HG02852 (cell line): ENCODE measurements around the gene CFAP61.
A peak's percentile ranks its signal among the peaks of the same experiment; 100 is the strongest.
"Not testable (repeated sequence)": the region's sequence is repeated elsewhere in the genome, so short reads cannot be mapped to it uniquely, and the experiment has no call there.

Experiments used
- ATAC-seq: cut with Tn5 transposase; IDR thresholded peaks from one replicate; pipeline ENCODE4 v1.9.1; 2021; ENCODE audit warnings: mild to moderate bottlenecking, moderate library complexity; ENCODE audit not compliant: unreplicated experiment

The CFAP61 gene, protein sequence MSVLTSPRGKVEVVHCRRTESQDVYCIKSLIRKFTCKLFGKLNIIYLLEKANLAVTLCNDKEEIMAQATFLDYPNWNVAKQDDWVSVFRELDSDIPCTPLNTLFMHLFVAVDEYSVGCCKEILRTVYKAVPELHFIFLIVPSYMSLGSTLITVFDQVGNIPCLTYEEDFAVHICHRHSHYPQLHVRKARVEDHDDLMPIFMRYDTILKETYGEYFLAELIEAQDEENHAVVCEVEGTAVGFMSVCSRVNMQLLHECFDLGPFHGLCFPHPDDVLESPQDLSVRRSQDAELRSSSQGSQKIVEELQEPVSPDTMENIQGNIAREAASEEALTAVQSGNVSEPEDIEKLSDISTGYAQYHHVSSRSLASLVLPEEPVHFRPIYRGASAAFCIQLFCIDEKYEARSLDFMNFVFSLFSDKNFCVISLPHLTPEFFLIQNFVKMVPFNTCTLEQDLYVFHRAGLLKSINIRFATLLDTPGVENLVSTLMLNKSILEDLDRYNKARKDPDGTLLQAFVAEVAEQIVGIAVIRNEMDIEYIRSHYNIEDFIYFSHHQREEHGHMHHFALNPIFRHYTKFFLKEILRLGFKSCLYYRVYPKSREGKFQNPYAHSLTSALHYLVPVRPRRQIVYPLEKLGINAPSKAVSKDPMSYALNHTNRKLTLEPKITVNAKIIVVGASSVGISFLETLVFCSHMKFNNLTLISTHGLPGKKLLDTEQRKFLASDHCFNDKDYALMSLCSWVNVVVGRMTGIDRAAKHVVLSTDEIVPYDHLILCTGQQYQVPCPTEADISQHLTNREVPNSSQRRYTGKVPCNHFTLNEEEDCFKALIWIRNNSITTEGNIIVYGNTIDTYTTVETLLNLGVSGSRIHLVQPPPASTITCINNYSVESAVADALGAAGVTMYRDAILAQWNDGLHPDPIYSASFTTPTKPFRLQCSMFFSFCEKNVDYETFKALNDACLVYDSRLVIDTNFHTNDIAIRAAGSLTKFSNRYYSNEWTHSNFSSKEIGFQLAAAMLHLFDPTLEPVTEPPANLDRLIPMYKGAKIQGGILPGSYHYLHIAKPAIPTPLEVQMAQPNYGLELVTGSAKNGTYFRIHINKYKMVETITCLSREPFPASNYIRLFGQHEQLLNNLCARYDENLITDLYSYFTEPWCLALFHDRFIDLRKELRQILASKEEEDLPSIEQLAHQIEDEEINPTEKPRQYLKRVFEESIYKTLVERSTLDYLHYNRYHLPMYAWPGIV

DNA sequence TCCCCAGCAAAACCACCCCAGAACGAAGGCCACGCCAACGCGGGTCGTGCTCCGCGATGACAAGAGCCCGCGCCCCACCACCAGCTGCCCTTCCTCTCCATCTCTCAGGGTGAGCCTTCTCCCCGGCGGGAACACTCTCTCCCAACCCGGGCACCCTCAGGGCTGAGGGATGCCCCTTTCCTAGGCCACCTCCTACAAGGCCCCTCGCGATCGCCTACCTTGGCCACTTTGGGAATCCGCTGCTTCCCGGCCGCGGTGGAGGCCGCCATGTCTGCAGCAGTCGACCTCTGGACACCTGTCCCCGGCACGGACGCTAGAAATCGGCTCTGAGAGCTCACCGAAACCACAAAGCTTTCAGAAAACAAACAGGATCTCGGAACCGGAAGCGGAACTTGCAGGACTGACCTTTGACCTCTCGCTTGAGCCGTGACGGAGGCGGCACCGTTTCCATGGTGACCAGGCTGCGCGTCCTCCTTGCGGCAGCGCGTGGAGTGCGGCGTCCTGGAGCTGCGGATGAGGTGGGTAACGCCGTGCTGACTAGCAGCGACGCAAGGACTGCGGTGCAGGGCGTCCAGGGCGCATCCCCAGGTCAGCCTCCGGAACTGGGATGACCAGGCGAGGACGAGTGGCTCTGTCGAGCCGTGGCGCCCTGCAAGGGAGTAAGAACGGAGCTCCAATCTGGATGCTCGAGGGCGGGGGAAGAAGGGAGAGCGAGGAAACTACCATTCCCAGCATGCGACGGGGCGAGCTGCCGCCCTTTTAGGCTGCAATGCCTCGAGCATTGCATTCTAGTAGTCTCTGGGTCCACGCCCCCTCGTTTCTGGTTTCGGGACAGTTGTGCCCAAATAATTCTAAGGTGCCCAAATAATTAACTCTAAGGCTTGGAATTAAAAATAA, at the start of gene CFAP61, which contains the start of gene CRNKL1:
Gene CFAP61 (plus strand): TSS at position 459 of the 897 bp plus-strand sequence. CDS start 4,122 bp downstream, outside the sequence.
Gene CRNKL1 (minus strand): TSS at position 393 of the 897 bp plus-strand sequence. CDS start 124 bp downstream, at position 269.
- peak; percentile 93 for ATAC-seq

DNA sequence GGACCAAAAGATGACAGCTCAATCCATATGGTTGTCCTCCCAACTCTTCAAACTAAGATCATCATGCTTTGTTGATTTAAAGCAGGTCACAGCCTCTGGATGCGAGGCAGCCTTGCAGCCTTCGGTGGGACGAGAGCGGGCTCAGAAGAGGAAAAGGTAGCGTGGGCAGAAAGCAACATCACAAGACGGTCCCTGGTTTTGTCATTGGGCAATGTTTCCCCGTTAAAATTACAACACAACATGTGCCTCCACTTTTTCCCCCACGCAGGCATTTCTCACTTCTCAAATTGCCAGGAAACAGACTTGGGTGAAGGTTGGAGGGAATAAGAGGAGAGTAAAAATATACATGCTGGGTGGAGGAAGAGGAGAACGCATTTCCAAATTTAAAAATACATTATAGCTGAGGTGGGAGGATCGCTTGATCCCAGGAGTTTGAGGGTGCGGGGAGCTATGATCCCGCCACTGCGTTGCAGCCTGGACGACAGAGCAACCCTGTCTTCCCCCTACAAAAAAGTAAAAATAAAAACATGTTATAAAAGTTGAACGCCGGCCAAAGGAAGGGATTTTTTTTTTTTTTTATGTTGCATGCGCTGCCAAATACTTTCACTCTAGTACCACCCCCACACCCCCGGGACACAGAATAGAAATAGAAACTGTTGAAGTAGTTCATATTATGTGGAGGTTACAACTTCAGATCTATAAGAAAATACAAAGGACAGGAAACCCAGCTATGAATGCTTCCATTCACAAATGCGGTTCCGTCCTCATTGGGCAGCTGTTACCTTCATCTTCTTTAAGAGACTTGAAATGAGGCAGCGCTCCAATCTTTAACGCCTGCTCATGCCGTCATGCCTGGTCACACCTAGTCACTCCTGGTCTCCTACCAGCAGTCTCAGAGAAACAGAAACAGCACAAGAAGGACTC, 49.0 kb upstream of the CFAP61 start:
- no peak for ATAC-seq

- ATAC-seq: not testable (repeated sequence)
Measured at GRCh38 chr20:20003955-20004322, 48.4 kb upstream of the CFAP61 start.

- ATAC-seq: no peak
Measured at GRCh38 chr20:20005342-20005741, 47.0 kb upstream of the CFAP61 start.

GRCh38 chr20:20009784-20010253, 42.5 kb upstream of the CFAP61 start:
- no peak for ATAC-seq

GRCh38 chr20:20010639-20011500, 41.5 kb upstream of the CFAP61 start:
- ATAC-seq: no peak

GRCh38 chr20:20012541-20012940, 39.8 kb upstream of the CFAP61 start:
- ATAC-seq: no peak

DNA sequence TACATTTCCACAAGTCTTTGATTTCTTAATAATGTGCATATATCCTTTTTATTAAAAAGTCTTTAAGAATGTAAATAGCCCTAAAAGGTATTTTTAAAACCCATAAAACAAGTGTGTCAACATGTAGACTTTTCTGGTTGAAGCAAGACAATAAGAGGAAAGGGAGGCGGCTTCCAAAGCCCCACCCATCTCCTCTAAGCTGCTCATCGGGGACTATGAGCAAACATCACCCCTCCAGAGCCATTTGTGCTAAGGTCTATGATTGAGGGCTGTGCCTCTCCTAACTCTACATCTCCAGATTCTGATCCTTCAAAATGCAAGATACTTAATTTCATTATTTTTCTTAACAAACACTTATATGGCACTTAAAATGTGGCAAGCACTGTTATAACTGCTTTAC, 37.7 kb upstream of the CFAP61 start:
- ATAC-seq: no peak

DNA sequence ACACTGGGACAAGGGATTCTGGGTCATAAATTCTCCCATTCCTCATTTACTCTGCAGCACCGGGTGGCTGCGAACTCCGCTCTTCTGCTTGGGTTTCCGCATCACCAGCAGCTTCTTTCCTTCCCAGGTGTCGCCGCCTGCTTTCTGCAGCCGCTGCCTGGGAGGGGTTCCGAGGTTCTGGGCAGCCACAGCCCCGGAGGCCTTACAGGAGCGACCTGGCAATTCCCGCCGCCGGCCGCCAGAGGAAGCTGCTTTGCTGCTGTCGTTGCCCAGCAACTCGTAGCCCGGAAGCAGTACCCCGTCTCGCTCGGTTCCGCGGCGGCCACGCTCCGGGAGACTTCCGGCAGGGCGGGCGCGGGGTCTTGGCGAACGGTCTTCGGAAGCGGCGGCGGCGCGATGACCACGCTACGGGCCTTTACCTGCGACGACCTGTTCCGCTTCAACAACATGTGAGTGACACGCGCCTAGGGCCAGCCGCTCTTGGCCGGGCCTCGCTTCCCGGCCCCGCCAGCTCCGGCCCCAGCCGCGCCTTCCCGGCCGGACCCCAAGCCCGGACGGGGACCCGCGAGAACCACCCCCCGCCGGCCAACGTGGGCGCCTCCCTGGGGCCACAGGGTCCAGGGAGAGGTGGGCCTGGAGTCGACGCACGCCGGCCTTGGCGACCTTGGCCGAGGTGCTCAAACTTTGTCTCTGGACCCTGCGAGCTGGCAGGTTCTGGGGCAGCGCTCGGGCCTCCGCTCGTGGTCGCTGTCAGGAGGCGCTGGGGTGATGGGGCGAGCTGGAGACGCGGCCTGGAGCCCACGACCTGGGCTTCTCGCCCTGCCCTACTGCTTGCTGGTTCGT, 35.1 kb upstream of the CFAP61 start, which contains the start of gene NAA20:
Gene NAA20 (plus strand): TSS at position 362 of the 843 bp plus-strand sequence. CDS start 35 bp downstream, at position 397.
- peak; percentile 99 for ATAC-seq

GRCh38 chr20:20017844-20018185, 34.5 kb upstream of the CFAP61 start:
- peak; percentile 4 for ATAC-seq

DNA sequence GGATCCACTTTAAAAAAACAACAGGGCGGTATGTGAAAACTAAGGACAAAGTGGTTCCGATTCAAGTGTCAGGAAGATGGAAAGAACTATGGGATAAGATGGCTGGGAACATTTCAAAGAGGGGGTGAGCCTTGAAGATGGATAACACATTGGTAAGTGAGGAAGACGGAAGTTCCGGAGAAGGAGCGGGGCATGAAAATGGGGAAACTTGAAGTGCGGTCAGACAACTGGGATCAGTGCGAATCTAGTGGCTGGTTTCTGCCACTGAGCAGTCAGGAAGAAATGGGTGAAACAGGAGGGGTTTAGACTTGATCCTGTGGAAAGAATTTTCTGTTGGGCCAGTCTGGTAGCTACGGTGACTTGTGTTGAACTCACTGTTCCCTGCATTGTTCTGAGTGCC, 34.0 kb upstream of the CFAP61 start:
- no peak for ATAC-seq

DNA sequence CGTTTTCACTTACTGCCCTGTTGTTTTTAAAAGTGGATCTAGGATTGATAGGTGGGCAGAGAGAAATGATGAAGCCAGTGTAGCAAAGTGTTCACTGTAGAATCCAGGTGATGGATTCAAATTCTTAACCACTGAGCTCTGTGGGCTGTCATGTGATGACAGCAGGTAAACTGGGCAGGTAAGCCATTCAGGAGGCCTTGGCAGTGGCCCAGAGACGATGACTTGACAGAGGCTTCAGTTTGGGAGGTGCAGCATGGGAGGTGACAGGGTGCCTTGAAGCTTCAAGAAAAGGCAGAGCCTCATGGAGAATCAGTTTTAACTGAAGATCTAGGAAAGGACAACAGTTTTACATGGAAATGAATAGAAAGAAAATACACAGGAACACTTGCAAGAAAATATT, 33.2 kb upstream of the CFAP61 start:
- no peak for ATAC-seq

DNA sequence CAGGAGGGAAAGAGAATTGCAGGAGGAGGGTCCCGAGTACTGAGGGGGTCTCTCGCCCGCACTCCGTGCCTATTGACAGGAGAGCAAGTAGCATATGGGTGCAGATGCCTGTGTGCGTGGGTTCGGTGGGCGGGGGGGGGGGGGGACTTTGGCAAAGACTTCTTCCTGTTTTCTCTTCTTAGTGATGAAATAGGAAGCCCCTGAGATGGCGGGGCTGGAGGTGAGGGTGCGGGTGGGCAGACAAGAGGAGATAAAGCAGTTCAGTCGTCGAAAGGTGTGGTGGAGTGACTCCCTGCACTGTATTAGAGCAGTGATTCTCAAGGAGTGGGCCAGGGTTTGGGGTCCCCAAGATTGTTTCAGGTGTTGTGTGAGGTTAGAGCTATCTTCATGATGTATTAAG, 31.4 kb upstream of the CFAP61 start:
- ATAC-seq: no peak

DNA sequence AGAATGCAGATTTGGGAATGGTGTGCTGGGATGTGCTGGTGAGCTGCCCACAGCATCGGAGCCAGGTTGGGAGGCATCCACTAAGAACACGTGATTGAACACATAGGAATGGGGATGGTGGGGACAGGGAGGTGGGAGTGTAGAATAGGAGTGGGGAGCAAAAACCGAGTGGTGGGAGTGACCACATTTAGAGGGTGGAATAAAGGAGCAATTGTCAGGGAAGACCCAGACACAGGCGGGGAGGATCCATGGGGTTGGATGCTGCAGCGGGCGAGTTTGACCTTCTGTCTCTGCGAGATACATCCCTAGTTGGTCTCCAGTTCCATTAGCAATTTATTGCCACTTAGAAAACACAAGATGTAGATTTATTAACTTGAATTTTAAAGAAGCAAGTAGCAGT, 30.5 kb upstream of the CFAP61 start:
- no peak for ATAC-seq

DNA sequence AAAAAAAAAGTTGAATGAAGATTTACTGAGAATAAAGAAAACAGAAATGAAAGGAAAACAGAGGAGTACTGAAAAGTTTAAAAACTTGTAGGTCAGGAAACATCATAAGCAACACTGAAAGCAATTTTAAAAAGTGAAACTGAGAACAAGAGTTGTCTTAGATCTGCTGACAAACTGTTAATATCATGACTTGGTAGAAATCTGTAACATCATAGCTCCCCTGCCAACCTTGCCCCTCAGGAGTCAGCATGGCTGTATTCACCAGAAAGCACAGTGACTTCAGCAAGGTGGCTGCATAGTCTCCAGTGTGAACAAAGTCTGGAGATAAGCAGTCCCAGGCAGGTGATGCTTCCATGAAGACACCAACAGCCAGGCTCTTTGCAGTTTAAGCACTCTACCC, 29.8 kb upstream of the CFAP61 start:
- ATAC-seq: peak; percentile 62

DNA sequence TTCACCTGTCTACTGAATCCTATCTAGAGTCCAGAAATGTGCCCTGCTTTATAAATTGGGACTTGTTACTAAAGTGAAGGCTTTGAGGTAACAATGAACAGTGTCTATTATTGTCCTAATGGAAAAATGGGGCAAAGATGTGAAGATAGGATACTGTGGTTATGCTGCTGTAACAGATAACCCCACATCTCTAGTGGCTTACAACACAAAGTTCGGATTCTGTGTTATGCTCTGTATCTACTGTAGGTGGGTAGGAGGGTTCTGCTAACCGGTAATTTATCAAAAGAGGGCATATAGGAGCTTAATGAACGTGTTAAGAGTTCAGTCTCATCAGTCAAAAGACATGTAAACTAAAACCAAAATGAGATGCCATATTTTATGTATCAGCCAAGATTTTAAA, 28.9 kb upstream of the CFAP61 start:
- ATAC-seq: no peak

GRCh38 chr20:20024942-20025341, 27.4 kb upstream of the CFAP61 start:
- ATAC-seq: no peak
